GM21737 (cell line): ENCODE results near the gene MMADHC.

Experiments used
- ATAC-seq: cut with Tn5 transposase; IDR thresholded peaks from one replicate; pipeline ENCODE4 v1.9.1; 2021; ENCODE audit warnings: mild to moderate bottlenecking, moderate library complexity; ENCODE audit not compliant: unreplicated experiment

Gene MMADHC

GRCh38 chr2:149587220-149587949, at the start of gene MMADHC:
Gene MMADHC, minus strand, starts transcription at chr2:149587775. Its CDS starts 678 bp downstream, at chr2:149587097.
- peak; percentile 99 for ATAC-seq

GRCh38 chr2:149634103-149634502, 46.5 kb upstream of the MMADHC start:
- ATAC-seq, result no peak

GRCh38 chr2:149630445-149630844, 42.9 kb upstream of the MMADHC start:
- ATAC-seq, result no peak

GRCh38 chr2:149629026-149629425, 41.5 kb upstream of the MMADHC start:
- no peak for ATAC-seq

GRCh38 chr2:149627111-149627801, 39.7 kb upstream of the MMADHC start:
- ATAC-seq, result no peak

- ATAC-seq, result no peak
Observed at GRCh38 chr2:149625671-149626070, 38.1 kb upstream of the MMADHC start.

GRCh38 chr2:149625271-149625670, 37.7 kb upstream of the MMADHC start:
- ATAC-seq, result no peak

- no peak for ATAC-seq
Observed at GRCh38 chr2:149622343-149622742, 34.8 kb upstream of the MMADHC start.

- no peak for ATAC-seq
Observed at GRCh38 chr2:149617476-149617875, 29.9 kb upstream of the MMADHC start.

- no peak for ATAC-seq
Observed at GRCh38 chr2:149616681-149617456, 29.3 kb upstream of the MMADHC start.

- ATAC-seq, result no peak
Observed at GRCh38 chr2:149613704-149614103, 26.1 kb upstream of the MMADHC start.

- ATAC-seq, result no peak
Observed at GRCh38 chr2:149612122-149612521, 24.5 kb upstream of the MMADHC start.

GRCh38 chr2:149611100-149611820, 23.7 kb upstream of the MMADHC start:
- ATAC-seq, result no peak

GRCh38 chr2:149606251-149606811, 18.8 kb upstream of the MMADHC start:
- ATAC-seq, result no peak

- ATAC-seq, result no peak
Observed at GRCh38 chr2:149603248-149603647, 15.7 kb upstream of the MMADHC start.

GRCh38 chr2:149601141-149601796, 13.7 kb upstream of the MMADHC start:
- no peak for ATAC-seq

GRCh38 chr2:149597668-149598326, 10.2 kb upstream of the MMADHC start:
- ATAC-seq, result peak; percentile 99

- ATAC-seq, result no peak
Observed at GRCh38 chr2:149597050-149597667, 9.6 kb upstream of the MMADHC start.

GRCh38 chr2:149596471-149596870, 8.9 kb upstream of the MMADHC start:
- no peak for ATAC-seq
